Activated effector memory CD4-positive, alpha-beta T cell treated with anti-CD3 and anti-CD28 coated beads, Interleukin-2, amount 50 U/mL, for 16 hours (primary cell): Measurements from ENCODE around the gene OR4F6.
"Not testable (repeated sequence)": the region's sequence is repeated elsewhere in the genome, so short reads cannot be mapped to it uniquely, and the experiment has no call there.

Experiments used
- DNase-seq: peaks from one replicate; pipeline ENCODE4 v3.0.0-alpha.2; 2020

The OR4F6 gene

GRCh38 chr15:101803209-101803608 is at the start of gene OR4F6:
OR4F6 (plus strand) TSS chr15:101803509; CDS start chr15:101805720, 2,211 bp downstream.
- DNase-seq = no peak

GRCh38 chr15:101764669-101765339 is 38.5 kb upstream of the OR4F6 start:
- DNase-seq = not testable (repeated sequence)

- DNase-seq = not testable (repeated sequence)
These were observed 38.0 kb upstream of the OR4F6 start for GRCh38 chr15:101765340-101765671.

- DNase-seq = no peak
These were observed 37.4 kb upstream of the OR4F6 start for GRCh38 chr15:101765772-101766456.

GRCh38 chr15:101767083-101767640 is 36.1 kb upstream of the OR4F6 start:
- DNase-seq = not testable (repeated sequence)

GRCh38 chr15:101772921-101773320 is 30.4 kb upstream of the OR4F6 start:
- no peak for DNase-seq

GRCh38 chr15:101773496-101774100 is 29.7 kb upstream of the OR4F6 start:
- peak; percentile 61 for DNase-seq

GRCh38 chr15:101775136-101775535 is 28.2 kb upstream of the OR4F6 start:
- DNase-seq = no peak

GRCh38 chr15:101778576-101778975 is 24.7 kb upstream of the OR4F6 start:
- DNase-seq = not testable (repeated sequence)

GRCh38 chr15:101780225-101780624 is 23.1 kb upstream of the OR4F6 start:
- DNase-seq = not testable (repeated sequence)

- no peak for DNase-seq
These were observed 21.4 kb upstream of the OR4F6 start for GRCh38 chr15:101781928-101782327.

GRCh38 chr15:101784644-101785043 is 18.7 kb upstream of the OR4F6 start:
- no peak for DNase-seq

GRCh38 chr15:101786422-101786821 is 16.9 kb upstream of the OR4F6 start:
- not testable (repeated sequence) for DNase-seq

- DNase-seq = not testable (repeated sequence)
These were observed 15.3 kb upstream of the OR4F6 start for GRCh38 chr15:101788001-101788400.

- not testable (repeated sequence) for DNase-seq
These were observed 14.6 kb upstream of the OR4F6 start for GRCh38 chr15:101788503-101789269.

GRCh38 chr15:101790748-101791147 is 12.6 kb upstream of the OR4F6 start:
- DNase-seq = not testable (repeated sequence)

GRCh38 chr15:101793981-101794380 is 9.3 kb upstream of the OR4F6 start:
- DNase-seq = not testable (repeated sequence)

- no peak for DNase-seq
These were observed 7.9 kb upstream of the OR4F6 start for GRCh38 chr15:101795455-101795854.

- no peak for DNase-seq
These were observed 3.6 kb upstream of the OR4F6 start for GRCh38 chr15:101799665-101800064.

GRCh38 chr15:101801048-101801447 is 2.3 kb upstream of the OR4F6 start:
- no peak for DNase-seq

- no peak for DNase-seq
These were observed 367 bp downstream of the OR4F6 start for GRCh38 chr15:101803676-101804075.

GRCh38 chr15:101804375-101804774 is 1.1 kb downstream of the OR4F6 start:
- DNase-seq = no peak

GRCh38 chr15:101804941-101805340 is 1.6 kb downstream of the OR4F6 start:
- DNase-seq = no peak
